Ovary (tissue), 3 donors: Measurements from ENCODE around the gene PADI4.

Source experiments
- CTCF ChIP-seq, 3 donors: fragments of 450-650 bp in 2 of 3; fragments of 200-600 bp in 1 of 3; IDR thresholded peaks; one replicate each; pipeline versions ENCODE4 v1.5.1 to v1.8.0; 2016 to 2022; ENCODE audit warnings: antibody characterized with exemption in 3 of 3, mild to moderate bottlenecking in 1 of 3
- EP300 ChIP-seq: sonication (generic); formaldehyde crosslinking; IDR thresholded peaks from one replicate; pipeline ENCODE4 v1.6.1; 2017; ENCODE audit warnings: antibody characterized with exemption
- donor health status: DM: no; HTN: no; CAD: no.

DNA sequence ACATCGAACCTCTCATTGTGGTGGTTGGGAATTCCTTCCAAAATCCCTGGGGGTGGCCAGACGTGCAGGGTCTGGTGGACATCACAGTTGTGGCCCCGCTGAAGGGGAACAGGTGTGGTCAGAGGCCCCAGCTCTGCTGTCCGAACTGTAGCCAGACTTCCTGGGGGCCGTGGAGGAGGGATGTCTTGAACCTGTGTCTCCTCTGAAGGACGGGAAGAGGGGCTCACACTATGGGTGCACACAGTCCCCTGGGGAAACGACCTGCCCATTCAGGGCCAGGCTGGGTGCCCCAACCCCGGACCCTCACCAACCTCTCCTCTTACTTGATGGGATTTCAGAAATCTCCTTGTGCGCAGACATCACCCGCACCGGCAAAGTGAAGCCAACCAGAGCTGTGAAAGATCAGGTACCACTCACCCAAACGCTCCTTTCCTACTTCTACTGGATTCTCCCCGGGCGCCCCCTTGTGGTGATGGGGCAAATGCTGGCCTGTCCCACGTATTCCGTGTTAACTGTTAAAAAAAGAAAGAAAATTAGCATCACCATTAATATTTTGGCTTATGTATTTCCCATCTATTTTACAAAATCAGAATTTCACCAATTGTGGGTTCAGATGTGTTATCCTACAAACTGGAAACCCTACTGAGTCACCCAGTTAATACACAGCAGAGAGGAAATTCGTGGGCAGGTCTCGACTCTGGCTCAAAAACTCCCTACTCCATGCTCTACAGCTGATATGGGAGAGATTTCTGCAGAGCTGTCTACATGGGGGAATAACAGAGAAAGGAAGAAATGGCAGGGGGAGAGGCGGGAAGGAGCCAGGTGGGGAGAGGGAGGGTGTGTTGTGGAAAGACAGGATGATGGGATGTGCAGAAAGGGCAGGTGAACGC is 28.1 kb downstream of the PADI4 start:
- TF ChIP-seq EP300 (no peak), CTCF (IDR thresholded peaks at IDR 0.05) (peak in 2 of 3 donors; percentile 22 to 27)
